IPS-20b (cell line): ENCODE results near the gene MYBPH.

Experiments
- H3K27ac ChIP-seq: one replicate; pipeline ENCODE4 v1.5.1; 2013; ENCODE audit warnings: low read length
- H3K27me3 ChIP-seq: 2 replicates; pipeline ENCODE4 v1.6.1; 2013; ENCODE audit warnings: mild to moderate bottlenecking, low read length, inconsistent platforms; ENCODE audit not compliant: insufficient read depth
- H3K36me3 ChIP-seq: 2 replicates; pipeline ENCODE4 v1.6.1; 2013; ENCODE audit warnings: low read depth, mild to moderate bottlenecking, inconsistent platforms, low read length, moderate library complexity; ENCODE audit not compliant: insufficient read depth
- H3K4me1 ChIP-seq: 2 replicates; pipeline ENCODE4 v1.6.1; 2013; ENCODE audit warnings: mild to moderate bottlenecking, control low read depth, inconsistent platforms, low read length, moderate library complexity; ENCODE audit not compliant: insufficient read depth
- H3K4me3 ChIP-seq: 2 replicates; pipeline ENCODE4 v1.5.1; 2013; ENCODE audit warnings: mild to moderate bottlenecking, low read length, inconsistent platforms
- H3K9ac ChIP-seq: 2 replicates; pipeline ENCODE4 v1.6.1; 2013; ENCODE audit warnings: low read depth, mild to moderate bottlenecking, inconsistent platforms, low read length, moderate library complexity
- H3K9me3 ChIP-seq: 2 replicates; pipeline ENCODE4 v1.6.1; 2013; ENCODE audit warnings: mild to moderate bottlenecking, low read depth, low read length, inconsistent platforms; ENCODE audit not compliant: insufficient read depth

MYBPH gene

GRCh38 chr1:203186091-203186445, 10.4 kb upstream of the MYBPH start:
- H3K36me3 ChIP-seq: no peaks in the 10 kb centered on the region
- no peaks in the 10 kb centered on the region for H3K27me3 ChIP-seq
- no peak overlapping the region for H3K27ac ChIP-seq
- no peak overlapping the region for H3K4me3 ChIP-seq
- H3K9ac ChIP-seq: no peak overlapping the region
- H3K9me3 ChIP-seq: no peaks in the 10 kb centered on the region
- H3K4me1 ChIP-seq: peaks cover 21% of the 10 kb centered on the region

DNA sequence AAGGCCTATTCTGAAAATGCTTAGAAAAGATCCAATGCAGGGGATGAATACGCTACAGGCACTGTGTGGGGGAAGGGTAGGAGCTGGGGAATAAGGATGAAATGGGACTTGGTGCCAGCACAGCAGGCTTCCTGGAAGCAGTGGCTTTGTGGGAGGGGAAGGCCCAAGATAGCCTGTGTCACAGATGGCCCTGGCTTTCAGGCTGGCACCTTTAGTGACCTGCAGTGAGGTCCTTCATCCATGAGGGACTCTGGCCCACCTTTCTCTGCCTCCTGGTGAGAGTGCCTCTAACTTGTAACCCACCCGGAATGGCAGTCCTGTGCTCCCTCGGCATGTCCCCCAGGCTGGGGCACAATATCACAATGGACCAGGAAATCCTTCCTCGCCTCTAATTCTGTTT, 10.0 kb upstream of the MYBPH start:
- Histone ChIP-seq H3K36me3 (no peaks in the 10 kb centered on the region), H3K4me1 (peaks cover 21% of the 10 kb centered on the region), H3K27ac (no peak overlapping the region), H3K27me3 (no peaks in the 10 kb centered on the region), H3K9me3 (no peaks in the 10 kb centered on the region), H3K4me3 (no peak overlapping the region), H3K9ac (no peak overlapping the region)

DNA sequence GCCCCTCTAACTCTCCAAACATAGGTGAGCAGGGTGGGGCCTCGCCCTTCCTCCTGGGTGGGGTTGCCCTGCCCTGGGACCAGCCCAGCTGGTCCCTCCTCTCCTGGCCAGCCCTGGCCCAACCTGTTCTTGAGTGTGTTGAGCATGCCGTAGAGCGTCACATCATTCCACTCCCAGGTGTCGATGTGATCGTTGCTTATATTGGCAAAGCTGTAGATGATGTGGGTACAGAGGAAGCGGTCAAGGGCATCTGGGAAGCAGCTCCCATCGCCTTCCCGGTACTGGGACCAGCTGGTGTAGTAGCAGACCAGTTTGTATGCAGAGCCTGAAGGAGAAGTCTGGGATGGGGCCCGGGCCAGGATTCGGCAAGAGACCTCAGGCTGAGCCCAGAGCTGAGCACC, 9.4 kb upstream of the MYBPH start:
- Histone ChIP-seq H3K27ac (no peak overlapping the region), H3K27me3 (no peaks in the 10 kb centered on the region; the same call in 1 of the 2 replicates), H3K4me3 (no peak overlapping the region), H3K4me1 (peaks cover 21% of the 10 kb centered on the region), H3K9me3 (no peaks in the 10 kb centered on the region), H3K36me3 (no peaks in the 10 kb centered on the region), H3K9ac (no peak overlapping the region)

DNA sequence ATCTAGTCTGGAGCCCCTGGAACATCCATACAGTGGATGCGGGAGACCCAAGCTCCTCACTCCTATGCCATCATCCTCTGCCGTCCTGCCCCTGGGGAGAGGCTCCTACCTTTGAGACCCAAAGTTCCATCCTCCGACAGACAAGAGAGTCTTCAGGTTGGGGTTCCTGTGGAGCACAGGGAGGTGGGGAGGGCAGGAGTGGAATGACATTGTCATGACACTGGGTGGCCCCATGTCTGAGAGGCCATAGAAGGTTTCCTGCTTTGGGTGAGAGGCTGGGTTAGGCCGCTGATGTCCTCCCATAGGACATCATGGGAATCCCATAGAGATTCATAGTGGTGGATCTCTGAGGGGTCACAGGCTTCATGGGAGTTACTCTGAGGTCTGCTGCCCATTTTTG, 8.8 kb upstream of the MYBPH start:
- Histone ChIP-seq H3K9ac (no peak overlapping the region), H3K4me1 (peaks cover 21% of the 10 kb centered on the region)

GRCh38 chr1:203183828-203184227, 8.2 kb upstream of the MYBPH start:
- Histone ChIP-seq H3K9ac (no peak overlapping the region), H3K27ac (no peak overlapping the region), H3K4me3 (no peak overlapping the region), H3K27me3 (no peaks in the 10 kb centered on the region; the same call in 1 of the 2 replicates), H3K9me3 (no peaks in the 10 kb centered on the region), H3K36me3 (no peaks in the 10 kb centered on the region), H3K4me1 (peaks cover 21% of the 10 kb centered on the region)

More for the DNA sequence above, 8.8 kb upstream of the MYBPH start:
- Histone ChIP-seq H3K27ac (no peak overlapping the region), H3K4me3 (no peak overlapping the region), H3K9me3 (no peaks in the 10 kb centered on the region), H3K27me3 (no peaks in the 10 kb centered on the region; the same call in 1 of the 2 replicates), H3K36me3 (no peaks in the 10 kb centered on the region)

- Histone ChIP-seq H3K4me1 (peaks cover 23% of the 10 kb centered on the region), H3K4me3 (no peak overlapping the region), H3K27ac (no peak overlapping the region), H3K9ac (no peak overlapping the region), H3K9me3 (no peaks in the 10 kb centered on the region), H3K27me3 (no peaks in the 10 kb centered on the region; the same call in 1 of the 2 replicates), H3K36me3 (no peaks in the 10 kb centered on the region)
These were observed 6.8 kb upstream of the MYBPH start for GRCh38 chr1:203182387-203182953.

DNA sequence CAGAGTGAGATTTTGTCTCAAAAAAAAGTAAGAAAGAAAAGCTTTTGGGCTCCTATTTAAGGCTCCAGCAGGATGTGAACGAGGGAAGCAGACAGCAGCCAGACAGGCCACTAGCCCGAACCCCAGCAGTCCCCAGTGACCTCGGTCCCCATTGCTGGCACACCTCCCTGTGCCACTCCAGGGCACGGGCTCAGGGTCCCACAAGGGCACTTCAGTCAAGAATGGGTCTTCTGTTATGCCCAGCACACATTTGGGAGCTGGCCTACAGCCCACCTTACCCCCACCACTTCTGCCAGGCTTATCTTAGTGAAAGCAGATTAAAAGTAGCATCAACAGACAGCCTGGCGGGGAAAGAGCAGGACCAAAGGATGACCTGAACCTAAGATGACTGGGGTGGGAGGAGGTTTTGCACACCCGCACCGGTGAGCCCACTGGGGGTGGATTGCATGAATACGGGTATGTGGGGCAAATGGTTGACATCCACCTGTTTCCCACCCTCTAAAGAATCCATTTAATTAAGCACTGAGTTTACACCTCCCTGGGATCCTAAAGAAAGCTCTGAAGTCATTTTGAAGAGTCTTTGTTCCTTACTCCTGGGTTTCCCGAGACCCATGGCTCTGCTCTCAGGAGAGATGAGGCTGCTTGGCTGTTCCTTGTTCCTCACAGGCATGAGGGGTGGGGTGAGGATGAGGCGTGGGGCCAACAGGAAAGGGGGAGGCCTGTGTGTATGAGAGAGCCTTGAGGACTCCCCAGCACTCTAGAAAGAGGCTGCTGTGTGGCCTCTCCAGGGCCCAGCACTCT, 6.2 kb upstream of the MYBPH start:
- no peaks in the 10 kb centered on the region; the same call in 1 of the 2 replicates for H3K27me3 ChIP-seq
- no peak overlapping the region for H3K27ac ChIP-seq
- H3K4me3 ChIP-seq: no peak overlapping the region
- no peak overlapping the region for H3K9ac ChIP-seq
- peaks cover 18% of the 10 kb centered on the region for H3K4me1 ChIP-seq
- no peaks in the 10 kb centered on the region for H3K36me3 ChIP-seq
- no peaks in the 10 kb centered on the region for H3K9me3 ChIP-seq

GRCh38 chr1:203180611-203181330, 5.1 kb upstream of the MYBPH start:
- Histone ChIP-seq H3K27me3 (no peaks in the 10 kb centered on the region; the same call in 1 of the 2 replicates), H3K4me1 (peaks cover 8% of the 10 kb centered on the region; the same call in 1 of the 2 replicates), H3K9me3 (no peaks in the 10 kb centered on the region), H3K36me3 (no peaks in the 10 kb centered on the region), H3K4me3 (no peak overlapping the region), H3K27ac (no peak overlapping the region), H3K9ac (no peak overlapping the region)

DNA sequence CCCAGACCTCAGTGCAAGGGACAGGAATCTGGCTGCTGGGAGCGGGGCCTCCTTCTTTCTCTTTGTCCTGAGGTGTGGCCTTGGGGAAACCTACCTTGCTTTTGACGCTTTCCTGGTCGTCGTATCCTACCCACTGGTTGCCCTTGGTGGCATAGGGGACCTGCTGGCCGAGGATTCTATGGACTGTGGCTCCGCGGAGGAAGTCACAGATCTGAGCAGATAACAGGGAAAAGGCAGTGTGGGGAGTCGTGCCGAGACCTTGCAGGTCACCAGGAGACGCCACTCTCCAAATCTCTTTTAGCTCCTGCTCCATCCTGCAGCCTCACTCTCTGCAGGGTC, 4.0 kb upstream of the MYBPH start:
- H3K36me3 ChIP-seq: no peaks in the 10 kb centered on the region
- no peak overlapping the region for H3K9ac ChIP-seq
- H3K27me3 ChIP-seq: no peaks in the 10 kb centered on the region; the same call in 1 of the 2 replicates
- H3K27ac ChIP-seq: no peak overlapping the region
- no peaks in the 10 kb centered on the region for H3K9me3 ChIP-seq
- H3K4me1 ChIP-seq: peaks cover 5% of the 10 kb centered on the region; the same call in 1 of the 2 replicates
- H3K4me3 ChIP-seq: no peak overlapping the region

DNA sequence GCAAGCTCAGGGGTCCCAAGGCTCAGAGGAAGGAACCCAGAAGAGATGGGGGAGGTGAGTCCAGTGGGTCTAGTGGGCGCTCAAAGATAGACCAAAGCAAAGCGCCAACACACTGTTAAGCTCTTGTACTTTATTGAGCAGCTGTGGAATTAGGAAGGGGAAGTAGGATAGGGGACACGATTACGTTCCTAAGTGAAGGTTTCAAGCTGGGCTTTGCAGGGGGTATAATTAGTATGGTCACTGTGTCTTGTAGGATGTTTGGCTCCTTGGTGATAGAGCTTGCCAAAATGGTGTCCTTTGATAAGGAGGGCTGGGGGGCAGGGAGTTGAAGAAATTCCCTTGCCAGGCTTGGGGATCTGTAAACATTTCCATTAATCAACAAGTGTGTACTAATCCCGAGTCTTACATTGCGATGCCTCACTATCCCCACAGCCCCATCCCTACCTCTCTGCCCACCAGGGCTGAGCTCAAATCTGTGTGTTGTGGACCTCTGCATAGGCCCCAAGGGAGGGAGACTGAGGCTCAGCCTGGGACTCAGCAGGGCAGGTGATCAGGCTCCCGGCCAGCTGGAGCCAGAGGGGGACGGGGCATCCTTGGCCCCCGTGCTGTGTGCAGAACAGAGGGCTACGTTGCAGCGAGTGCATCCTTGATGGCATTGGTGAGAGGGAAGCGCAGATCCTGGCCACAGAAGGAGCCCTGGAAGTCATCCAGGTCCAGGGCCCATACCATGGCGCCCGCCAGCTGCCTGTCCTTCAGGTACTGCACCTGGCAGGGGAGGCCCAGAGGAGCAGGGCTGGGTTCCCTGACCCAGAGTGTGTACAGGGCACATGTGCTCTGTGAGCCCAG, 3.4 kb upstream of the MYBPH start:
- no peak overlapping the region for H3K9ac ChIP-seq
- no peaks in the 10 kb centered on the region; the same call in 1 of the 2 replicates for H3K27me3 ChIP-seq
- peaks cover 5% of the 10 kb centered on the region; the same call in 1 of the 2 replicates for H3K4me1 ChIP-seq
- H3K4me3 ChIP-seq: no peak overlapping the region
- no peaks in the 10 kb centered on the region for H3K9me3 ChIP-seq
- no peaks in the 10 kb centered on the region for H3K36me3 ChIP-seq
- no peak overlapping the region for H3K27ac ChIP-seq

DNA sequence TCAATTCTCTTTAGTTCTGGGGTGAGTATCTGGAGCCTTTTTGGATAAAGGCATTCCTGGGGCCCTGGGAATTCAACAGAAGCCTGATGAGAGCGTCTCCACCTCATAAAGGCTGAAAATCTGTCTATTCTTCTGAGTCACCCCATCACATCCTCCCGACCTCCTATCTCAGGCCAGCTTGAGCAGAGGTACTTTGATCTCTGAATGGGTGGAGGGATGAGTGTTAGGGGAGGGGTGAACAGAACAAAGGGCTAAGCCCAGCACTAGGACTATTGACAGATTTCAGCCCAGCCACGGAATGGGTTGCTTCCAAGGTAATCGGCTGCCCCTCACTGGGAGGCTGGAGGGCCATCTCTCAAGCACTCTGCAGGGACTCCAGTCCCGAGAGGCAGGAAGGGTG, 2.5 kb upstream of the MYBPH start:
- Histone ChIP-seq H3K4me3 (no peak overlapping the region), H3K9me3 (no peaks in the 10 kb centered on the region), H3K4me1 (peaks cover 5% of the 10 kb centered on the region; the same call in 1 of the 2 replicates), H3K9ac (no peak overlapping the region), H3K36me3 (no peaks in the 10 kb centered on the region), H3K27me3 (no peaks in the 10 kb centered on the region; the same call in 1 of the 2 replicates), H3K27ac (no peak overlapping the region)
